Measurements from ENCODE around the gene DUOX1. TPM values are rescaled to one million over a fixed set of nuclear protein-coding genes. Genes with fewer than 3 reads are reported as not detected.

The DUOX1 gene
- total and polyA plus RNA-seq, 2 donors (not counting 3 experiments of a cell fraction or from before 2014, with no cell fraction given) = not detected

GRCh38 chr15:45087513-45087912, 42.3 kb upstream of the DUOX1 start:
- Histone ChIP-seq H4K20me1 (replicated peaks; ENCODE audit: control insufficient read depth, extremely low read depth, insufficient read depth, low read length) (no peaks in the 10 kb centered on the region), H3K9me3 (replicated peaks; ENCODE audit: control insufficient read depth, insufficient read depth, low read length) (no peaks in the 10 kb centered on the region), H3K4me2 (ENCODE audit: insufficient read depth, low read length) (no peak overlapping the region), H3K27me3 (ENCODE audit: control insufficient read depth in 2 of 2, insufficient read depth in 2 of 2, low read length in 2 of 2) (peaks cover 40 to 41% of the 10 kb centered on the region in 2 experiments), H3K36me3 (ENCODE audit: control insufficient read depth in 2 of 2, extremely low read depth in 1 of 2, insufficient read depth in 2 of 2, low read length in 2 of 2) (no peaks in the 10 kb centered on the region), H3K4me1 (ENCODE audit: control insufficient read depth, extremely low read depth, insufficient read depth, low read length) (no peaks in the 10 kb centered on the region), H2AFZ (ENCODE audit: low read depth, low read length) (no peak overlapping the region), H3K4me3 (replicated peaks in 1 of 3; ENCODE audit: insufficient read depth in 1 of 3, low read depth in 1 of 3, low read length in 3 of 3) (no peak overlapping the region), H3K79me2 (ENCODE audit: control insufficient read depth, insufficient read depth, low read length) (no peaks in the 10 kb centered on the region), H3K27ac (ENCODE audit: insufficient read depth, low read depth, low read length) (no peak overlapping the region), H3K9me1 (replicated peaks; ENCODE audit: control insufficient read depth, extremely low read depth, insufficient read depth, low read length) (no peaks in the 10 kb centered on the region), H3K9ac (replicated peaks; ENCODE audit: extremely low read depth, insufficient read depth, low read length) (no peak overlapping the region)
- intact Hi-C loops (cut with micrococcal nuclease) (no loop called here), dilution Hi-C loops (cut with MboI; ENCODE audit: extremely low pct_ligation_motif_present, low sequenced_read_pairs) (no loop called here)
- no TSS peak for BruUV-seq (replicated peaks)
- ChIA-PET POLR2A (no interaction called here), CTCF (no interaction called here)
- DNase-seq (ENCODE audit: low read depth, low spot score) (no peak), FAIRE-seq (no peak)
- no peak for TF ChIP-seq MYC (IDR thresholded peaks at IDR 0.05; ENCODE audit: low read depth, low read length)
- TF ChIP-seq FOS (IDR thresholded peaks at IDR 0.05; ENCODE audit: borderline replicate concordance, insufficient read depth, low read length) = no peak
- TF ChIP-seq POLR2A (IDR thresholded peaks at IDR 0.05; ENCODE audit: low read depth, low read length) = no peak
- TF ChIP-seq CTCF (IDR thresholded peaks at IDR 0.05; ENCODE audit: extremely low read depth in 1 of 2, insufficient read depth in 1 of 2, low read depth in 1 of 2, low read length in 2 of 2) = no peak
- TF ChIP-seq EZH2 (IDR thresholded peaks at IDR 0.05; ENCODE audit: borderline replicate concordance, low read depth, low read length, severe bottlenecking) = no peak
- no peak for TF ChIP-seq POLR2AphosphoS5 (IDR thresholded peaks at IDR 0.05; ENCODE audit: insufficient read depth, low read depth, low read length)
- no peak for TF ChIP-seq GATA2 (IDR thresholded peaks at IDR 0.05; ENCODE audit: insufficient read depth, insufficient read length, low read depth, low read length)
- no peak for TF ChIP-seq MAX (IDR thresholded peaks at IDR 0.05; ENCODE audit: insufficient read depth, insufficient read length)
- no peak for TF ChIP-seq JUN (IDR thresholded peaks at IDR 0.05; ENCODE audit: borderline replicate concordance, insufficient read depth, insufficient read length, low read depth)
